Naive B cell (primary cell): ENCODE data around the gene IL17REL. TPM values are rescaled to one million over a fixed set of nuclear protein-coding genes. Genes with fewer than 3 reads are reported as not detected.
A peak's percentile ranks its signal among the peaks of the same experiment; 100 is the strongest.

ENCODE experiments used
- ATAC-seq, 2 donors: fragments of 150-1000 bp; cut with Tn5 transposase; 2 replicates each; pipeline ENCODE4 v1.10.0; 2021; ENCODE audit warnings: low read depth in 2 of 2, mild to moderate bottlenecking in 2 of 2, moderate library complexity in 2 of 2
- DNase-seq: peaks from one replicate; pipeline ENCODE4 v3.0.0; 2022
- H3K27ac Mint-ChIP-seq, 6 donors: one replicate each; pipeline ENCODE4 v1.8.0; 2020 to 2022; ENCODE audit warnings: mild to moderate bottlenecking in 6 of 6, mixed read lengths in 6 of 6, moderate library complexity in 5 of 6, inconsistent platforms in 2 of 6
- H3K27me3 Mint-ChIP-seq, 3 donors: one replicate each; pipeline ENCODE4 v1.8.0; 2021 to 2022; ENCODE audit warnings: mixed read lengths in 3 of 3, mild to moderate bottlenecking in 1 of 3
- H3K36me3 Mint-ChIP-seq, 2 donors: one replicate each; pipeline ENCODE4 v1.8.0; 2020 to 2022; ENCODE audit warnings: mixed read lengths in 2 of 2, inconsistent platforms in 1 of 2, mild to moderate bottlenecking in 1 of 2
- H3K4me1 Mint-ChIP-seq, 3 donors: one replicate each; pipeline ENCODE4 v1.8.0; 2020 to 2022; ENCODE audit warnings: mixed read lengths in 3 of 3, inconsistent platforms in 1 of 3, mild to moderate bottlenecking in 1 of 3, moderate library complexity in 1 of 3
- H3K4me3 Mint-ChIP-seq, 8 donors: one replicate each; pipeline ENCODE4 v1.8.0; 2020 to 2022; ENCODE audit warnings: mild to moderate bottlenecking in 8 of 8, mixed read lengths in 8 of 8, moderate library complexity in 8 of 8, inconsistent platforms in 2 of 8
- H3K9me3 Mint-ChIP-seq, 7 donors: one replicate each; pipeline ENCODE4 v1.8.0; 2020 to 2022; ENCODE audit warnings: mixed read lengths in 7 of 7, mild to moderate bottlenecking in 5 of 7, inconsistent platforms in 2 of 7, moderate library complexity in 1 of 7
- polyA plus RNA-seq, 6 donors: library from polyadenylated mRNA; unstranded; fragments of 300-500 nt; fragmentation: Illumina TruSeq; gene quantifications; one replicate each; pipeline ENCODE4 v1.2.3, GENCODE V29; 2021; ENCODE audit warnings: low read depth in 6 of 6

The IL17REL gene
- polyA plus RNA-seq, 6 donors from 2014 or later, result not detected

DNA sequence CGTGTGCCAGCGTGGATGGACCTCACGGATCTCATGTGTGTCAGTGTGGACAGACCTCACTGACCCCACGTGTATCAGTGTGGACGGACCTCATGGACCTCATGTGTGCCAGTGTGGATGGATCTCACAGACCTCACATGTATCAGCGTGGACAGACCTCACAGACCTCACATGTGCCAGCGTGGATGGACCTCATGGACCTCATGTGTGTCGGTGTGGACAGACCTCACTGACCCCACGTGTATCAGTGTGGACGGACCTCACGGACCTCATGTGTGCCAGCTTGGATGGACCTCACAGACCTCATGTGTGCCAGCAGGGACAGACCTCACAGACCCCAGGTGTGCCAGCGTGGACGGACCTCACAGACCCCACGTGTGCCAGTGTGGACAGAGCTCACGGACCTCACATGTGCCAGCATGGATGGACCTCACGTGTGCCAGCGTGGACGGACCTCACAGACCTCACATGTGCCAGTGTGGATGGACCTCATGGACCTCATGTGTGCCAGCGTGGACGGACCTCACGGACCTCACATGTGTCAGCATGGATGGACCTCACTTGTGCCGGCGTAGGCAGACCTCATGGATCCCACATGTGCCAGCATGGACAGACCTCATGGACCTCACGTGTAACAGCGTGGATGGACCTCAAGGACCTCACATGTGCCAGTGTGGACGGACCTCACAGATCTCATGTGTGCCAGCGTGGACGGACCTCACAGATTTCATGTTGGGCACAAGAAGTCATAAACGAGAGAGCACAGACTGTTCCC lies 27.3 kb upstream of the IL17REL start:
- H3K27me3 Mint-ChIP-seq, result peaks cover 15 to 42% (median 23%) of the 10 kb centered on the region in 3 donors
- peaks cover 0 to 4% of the 10 kb centered on the region in 2 donors for H3K36me3 Mint-ChIP-seq
- peaks cover 2 to 9% (median 2%) of the 10 kb centered on the region in 3 donors for H3K4me1 Mint-ChIP-seq
- no peak overlapping the region for H3K27ac Mint-ChIP-seq
- no peak for ATAC-seq
- no peak for DNase-seq
- peaks cover 0 to 18% (median 13%) of the 10 kb centered on the region in 7 donors for H3K9me3 Mint-ChIP-seq
- no peak overlapping the region for H3K4me3 Mint-ChIP-seq

- Mint-ChIP-seq H3K4me3 (no peak overlapping the region), H3K4me1 (peaks cover 0 to 14% (median 5%) of the 10 kb centered on the region in 3 donors), H3K9me3 (peaks cover 0 to 18% (median 13%) of the 10 kb centered on the region in 7 donors), H3K36me3 (peaks cover 0 to 4% of the 10 kb centered on the region in 2 donors), H3K27ac (no peak overlapping the region), H3K27me3 (peaks cover 0 to 43% (median 12%) of the 10 kb centered on the region in 3 donors)
- DNase-seq, result no peak
- ATAC-seq, result peak in 1 of 2 donors; percentile 26
Observed at GRCh38 chr22:50035976-50036724, 23.6 kb upstream of the IL17REL start.

DNA sequence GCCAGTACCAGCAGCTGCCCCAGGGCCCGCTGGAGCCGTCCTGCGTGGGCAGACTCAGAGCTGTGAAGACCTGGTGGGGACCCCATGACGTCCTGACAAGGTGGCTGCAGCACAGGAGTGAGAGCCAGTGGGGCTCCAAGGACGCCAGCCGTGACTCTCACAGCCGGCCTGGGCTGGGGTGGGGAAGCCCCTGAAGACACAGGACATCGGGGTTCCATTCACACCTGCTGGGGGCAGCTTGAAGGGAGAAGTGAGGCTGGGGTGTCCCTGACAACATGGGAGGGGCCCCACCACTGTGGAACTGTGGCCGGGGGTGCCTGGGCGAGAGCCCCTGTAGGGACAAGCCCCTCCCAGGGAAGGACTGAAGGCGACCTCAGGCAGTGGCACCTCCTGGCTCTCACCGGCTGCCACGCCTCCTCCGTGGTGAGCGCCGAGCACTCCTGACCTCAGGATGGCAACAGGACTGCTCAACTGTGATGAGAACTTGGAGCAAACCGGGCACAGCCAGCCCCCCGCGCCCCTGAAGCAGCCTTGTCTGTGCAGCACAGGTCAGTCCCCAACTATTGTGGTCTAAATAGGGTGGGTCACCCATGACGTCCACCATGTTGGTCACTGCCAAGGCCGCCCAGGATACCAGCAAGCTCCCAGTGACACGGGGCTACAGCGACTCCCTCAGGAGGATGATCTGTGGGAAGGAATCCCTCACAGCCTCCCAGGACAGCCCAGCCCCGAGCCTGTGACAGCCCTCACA lies 22.7 kb upstream of the IL17REL start:
- Mint-ChIP-seq H3K27me3 (peaks cover 0 to 40% (median 12%) of the 10 kb centered on the region in 3 donors), H3K36me3 (peaks cover 0 to 4% of the 10 kb centered on the region in 2 donors)
- ATAC-seq, result peak; percentile 7 to 13

GRCh38 chr22:50034126-50035081 lies 21.8 kb upstream of the IL17REL start:
- peaks cover 0 to 15% (median 11%) of the 10 kb centered on the region in 7 donors for H3K9me3 Mint-ChIP-seq
- ATAC-seq (peak in 1 of 2 donors; percentile 10), DNase-seq (no peak)
- H3K36me3 Mint-ChIP-seq, result peaks cover 0 to 4% of the 10 kb centered on the region in 2 donors
- peaks cover 0 to 40% (median 12%) of the 10 kb centered on the region in 3 donors for H3K27me3 Mint-ChIP-seq
- H3K4me1 Mint-ChIP-seq, result peaks cover 1 to 14% (median 5%) of the 10 kb centered on the region in 3 donors
- no peak overlapping the region for H3K4me3 Mint-ChIP-seq
- peak overlapping the region in 3 of 6 donors; percentile 68 to 94 (median 78) for H3K27ac Mint-ChIP-seq

More for the DNA sequence above, 22.7 kb upstream of the IL17REL start:
- H3K9me3 Mint-ChIP-seq, result peaks cover 0 to 18% (median 13%) of the 10 kb centered on the region in 7 donors
- DNase-seq, result no peak
- H3K4me1 Mint-ChIP-seq, result peaks cover 0 to 14% (median 5%) of the 10 kb centered on the region in 3 donors
- H3K27ac Mint-ChIP-seq, result peak overlapping the region in 3 of 6 donors; percentile 68 to 94 (median 78)
- no peak overlapping the region for H3K4me3 Mint-ChIP-seq

- no peak overlapping the region for H3K27ac Mint-ChIP-seq
- H3K27me3 Mint-ChIP-seq, result peaks cover 0 to 40% (median 12%) of the 10 kb centered on the region in 3 donors
- ATAC-seq (no peak), DNase-seq (no peak)
- H3K9me3 Mint-ChIP-seq, result peaks cover 0 to 3% (median 0%) of the 10 kb centered on the region in 7 donors
- H3K4me3 Mint-ChIP-seq, result no peak overlapping the region
- H3K4me1 Mint-ChIP-seq, result peaks cover 3 to 14% (median 5%) of the 10 kb centered on the region in 3 donors
- H3K36me3 Mint-ChIP-seq, result no peaks in the 10 kb centered on the region
Observed at GRCh38 chr22:50032941-50033601, 20.5 kb upstream of the IL17REL start.

GRCh38 chr22:50032109-50032871 lies 19.7 kb upstream of the IL17REL start:
- no peaks in the 10 kb centered on the region for H3K9me3 Mint-ChIP-seq
- peaks cover 3 to 14% (median 5%) of the 10 kb centered on the region in 3 donors for H3K4me1 Mint-ChIP-seq

GRCh38 chr22:50031189-50032091 lies 18.9 kb upstream of the IL17REL start:
- H3K9me3 Mint-ChIP-seq, result no peaks in the 10 kb centered on the region
- H3K27me3 Mint-ChIP-seq, result peaks cover 0 to 31% (median 12%) of the 10 kb centered on the region in 3 donors
- H3K27ac Mint-ChIP-seq, result no peak overlapping the region
- H3K36me3 Mint-ChIP-seq, result no peaks in the 10 kb centered on the region
- no peak overlapping the region for H3K4me3 Mint-ChIP-seq
- ATAC-seq, result no peak
- peaks cover 3 to 14% (median 5%) of the 10 kb centered on the region in 3 donors for H3K4me1 Mint-ChIP-seq
- no peak for DNase-seq

More at GRCh38 chr22:50032109-50032871, 19.7 kb upstream of the IL17REL start:
- Mint-ChIP-seq H3K36me3 (no peaks in the 10 kb centered on the region), H3K27me3 (peaks cover 0 to 38% (median 12%) of the 10 kb centered on the region in 3 donors), H3K4me3 (no peak overlapping the region), H3K27ac (peak overlapping the region in 1 of 6 donors; percentile 67)
- DNase-seq, result no peak
- ATAC-seq, result no peak

DNA sequence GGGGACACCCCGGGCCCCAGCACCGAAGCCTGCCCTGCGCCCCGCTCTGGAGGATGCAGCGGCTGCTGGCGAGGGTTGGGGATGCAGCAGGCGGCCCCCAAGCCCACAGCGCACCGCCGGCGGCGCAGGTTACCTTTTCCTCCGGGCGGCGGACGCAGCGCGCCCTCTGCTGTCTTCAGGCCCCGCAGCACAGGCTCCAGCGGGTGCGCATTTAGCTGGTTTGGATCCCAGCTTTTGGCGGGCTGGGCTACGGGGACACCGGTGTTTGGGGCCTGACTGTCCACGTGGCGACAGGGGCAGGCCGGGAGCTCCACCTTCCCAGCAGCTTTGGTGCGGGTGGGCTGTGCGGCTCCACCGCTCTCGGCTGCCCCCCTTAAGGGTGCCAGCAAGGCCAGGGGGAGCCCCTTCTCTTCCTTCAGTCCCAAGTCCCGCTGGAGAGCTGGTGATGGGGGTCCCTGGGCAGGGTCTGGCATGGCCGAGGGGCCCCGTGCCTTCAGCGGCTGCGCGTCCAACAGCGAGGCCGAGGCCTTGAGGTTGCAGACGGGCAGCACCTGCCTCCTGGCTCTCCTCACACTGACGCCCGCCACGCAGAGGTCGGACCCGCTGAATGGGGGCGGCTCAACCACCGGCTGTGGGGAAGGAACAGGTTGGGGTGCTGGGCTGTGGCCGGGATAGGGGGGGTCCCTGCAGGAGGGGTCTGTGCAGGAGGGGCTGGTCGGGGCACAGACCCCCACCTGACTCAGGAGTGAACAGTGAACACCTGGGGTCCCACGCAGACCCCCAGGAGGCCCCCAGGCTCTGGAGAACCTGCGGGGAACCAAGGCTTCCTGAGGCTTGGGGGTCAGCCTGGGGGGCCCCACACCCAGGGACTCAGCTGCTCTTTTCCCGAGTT lies 18.0 kb upstream of the IL17REL start:
- Mint-ChIP-seq H3K4me3 (peak overlapping the region in 3 of 8 donors; percentile 9 to 25 (median 16)), H3K27me3 (peaks cover 0 to 31% (median 12%) of the 10 kb centered on the region in 3 donors), H3K4me1 (peaks cover 3 to 14% (median 5%) of the 10 kb centered on the region in 3 donors), H3K27ac (peak overlapping the region in 1 of 6 donors; percentile 20), H3K9me3 (no peaks in the 10 kb centered on the region), H3K36me3 (no peaks in the 10 kb centered on the region)
- DNase-seq (peak; percentile 82), ATAC-seq (peak; percentile 92 to 96)

- peaks cover 0 to 16% (median 0%) of the 10 kb centered on the region in 3 donors for H3K27me3 Mint-ChIP-seq
- DNase-seq (no peak), ATAC-seq (no peak)
- H3K4me3 Mint-ChIP-seq, result no peak overlapping the region
- H3K9me3 Mint-ChIP-seq, result no peaks in the 10 kb centered on the region
- no peaks in the 10 kb centered on the region for H3K36me3 Mint-ChIP-seq
- H3K27ac Mint-ChIP-seq, result peak overlapping the region in 1 of 6 donors; percentile 38
- H3K4me1 Mint-ChIP-seq, result peaks cover 0 to 3% (median 0%) of the 10 kb centered on the region in 3 donors
Observed at GRCh38 chr22:50027639-50028537, 15.3 kb upstream of the IL17REL start.
